Superior temporal gyrus (tissue), 1 donor: Measurements from ENCODE around the gene SSX2IP.
A peak's percentile ranks its signal among the peaks of the same experiment; 100 is the strongest.
"Not testable (repeated sequence)": the region's sequence is repeated elsewhere in the genome, so short reads cannot be mapped to it uniquely, and the experiment has no call there.

ENCODE experiments used
- DNase-seq: peaks from one replicate; pipeline ENCODE4 v3.0.0-alpha.2; 2016; ENCODE audit errors: extremely low spot score

Gene SSX2IP

GRCh38 chr1:84690397-84691121 is at the start of gene SSX2IP:
SSX2IP (minus strand) TSS chr1:84690461; CDS start chr1:84671219, 19,242 bp downstream.
- peak; percentile 89 for DNase-seq

- no peak for DNase-seq
Measured at GRCh38 chr1:84738237-84738636, 48.0 kb upstream of the SSX2IP start.

- no peak for DNase-seq
Measured at GRCh38 chr1:84737590-84737989, 47.3 kb upstream of the SSX2IP start.

- DNase-seq: no peak
Measured at GRCh38 chr1:84736944-84737343, 46.7 kb upstream of the SSX2IP start.

GRCh38 chr1:84736445-84736844 is 46.2 kb upstream of the SSX2IP start:
- DNase-seq: no peak

GRCh38 chr1:84735483-84735882 is 45.2 kb upstream of the SSX2IP start:
- no peak for DNase-seq

- no peak for DNase-seq
Measured at GRCh38 chr1:84732520-84732919, 42.3 kb upstream of the SSX2IP start.

GRCh38 chr1:84731519-84731918 is 41.3 kb upstream of the SSX2IP start:
- no peak for DNase-seq

GRCh38 chr1:84727711-84728110 is 37.5 kb upstream of the SSX2IP start:
- DNase-seq: not testable (repeated sequence)

- DNase-seq: no peak
Measured at GRCh38 chr1:84726593-84727499, 36.6 kb upstream of the SSX2IP start.

GRCh38 chr1:84724128-84724860 is 34.0 kb upstream of the SSX2IP start:
- DNase-seq: no peak

GRCh38 chr1:84722794-84723193 is 32.5 kb upstream of the SSX2IP start:
- no peak for DNase-seq

GRCh38 chr1:84721872-84722271 is 31.6 kb upstream of the SSX2IP start:
- DNase-seq: not testable (repeated sequence)

- no peak for DNase-seq
Measured at GRCh38 chr1:84721152-84721551, 30.9 kb upstream of the SSX2IP start.

- peak; percentile 83 for DNase-seq
Measured at GRCh38 chr1:84720221-84720780, 30.0 kb upstream of the SSX2IP start.

- peak; percentile 58 for DNase-seq
Measured at GRCh38 chr1:84719543-84720217, 29.4 kb upstream of the SSX2IP start.

GRCh38 chr1:84715342-84716019 is 25.2 kb upstream of the SSX2IP start:
- no peak for DNase-seq

- DNase-seq: no peak
Measured at GRCh38 chr1:84712276-84712874, 22.1 kb upstream of the SSX2IP start.

- no peak for DNase-seq
Measured at GRCh38 chr1:84711869-84712268, 21.6 kb upstream of the SSX2IP start.

- peak; percentile 76 for DNase-seq
Measured at GRCh38 chr1:84711121-84711520, 20.9 kb upstream of the SSX2IP start.
